OCI-LY1 (cell line): ENCODE results near the gene APOC3.

Experiments used
- H2AFZ ChIP-seq: fragments of 200-600 bp; sonication (generic), shearing (Covaris generic); 2 replicates; pipeline ENCODE4 v1.6.0; 2014; ENCODE audit warnings: antibody characterized with exemption, mild to moderate bottlenecking, low read length
- H3F3A ChIP-seq: fragments of 200-600 bp; sonication (generic), shearing (Covaris generic); 2 replicates; pipeline ENCODE4 v1.6.0; 2014; ENCODE audit warnings: mild to moderate bottlenecking, antibody characterized with exemption, low read length, moderate library complexity; ENCODE audit not compliant: insufficient read depth
- H3K27ac ChIP-seq: fragments of 200-600 bp; sonication (generic); 2 replicates; pipeline ENCODE4 v1.5.1; 2014; ENCODE audit warnings: low read length, mixed run types, mild to moderate bottlenecking, low read depth; ENCODE audit not compliant: poor library complexity, severe bottlenecking
- H3K27me3 ChIP-seq: fragments of 200-600 bp; sonication (generic); 2 replicates; pipeline ENCODE4 v1.6.0; 2014; ENCODE audit warnings: antibody characterized with exemption, mild to moderate bottlenecking, low read length, moderate library complexity; ENCODE audit not compliant: insufficient read depth
- H3K36me3 ChIP-seq: fragments of 200-600 bp; sonication (generic); 2 replicates; pipeline ENCODE4 v1.6.1; 2014; ENCODE audit warnings: mild to moderate bottlenecking, antibody characterized with exemption, low read length, moderate library complexity, mixed read lengths; ENCODE audit not compliant: insufficient read depth
- H3K4me1 ChIP-seq: fragments of 200-600 bp; sonication (generic); 2 replicates; pipeline ENCODE4 v1.5.1; 2014; ENCODE audit warnings: mild to moderate bottlenecking, low read length, moderate library complexity; ENCODE audit not compliant: insufficient read depth, severe bottlenecking
- H3K4me2 ChIP-seq: fragments of 200-600 bp; sonication (generic), shearing (Covaris generic); 2 replicates; pipeline ENCODE4 v1.6.1; 2014; ENCODE audit warnings: low read length
- H3K4me3 ChIP-seq: fragments of 200-600 bp; sonication (generic); 2 replicates; pipeline ENCODE4 v1.5.1; 2014; ENCODE audit warnings: low read length, low read depth, mild to moderate bottlenecking, mixed read lengths; ENCODE audit not compliant: poor library complexity, severe bottlenecking
- H3K79me2 ChIP-seq: fragments of 200-600 bp; shearing (Covaris generic); 2 replicates; pipeline ENCODE4 v1.6.1; 2016; ENCODE audit warnings: mixed run types, low read length, mixed read lengths; ENCODE audit not compliant: insufficient read depth
- H3K9ac ChIP-seq: fragments of 200-600 bp; sonication (generic), shearing (Covaris generic); 2 replicates; pipeline ENCODE4 v1.6.1; 2014; ENCODE audit warnings: mild to moderate bottlenecking, low read length, mixed read lengths
- H3K9me2 ChIP-seq: fragments of 200-600 bp; sonication (generic), shearing (Covaris generic); 2 replicates; pipeline ENCODE4 v1.6.1; 2014; ENCODE audit warnings: low read depth, mild to moderate bottlenecking, low read length, mixed read lengths
- H3K9me3 ChIP-seq: fragments of 200-600 bp; shearing (Covaris generic); 2 replicates; pipeline ENCODE4 v1.6.1; 2014; ENCODE audit warnings: low read length, mixed read lengths
- H4K20me1 ChIP-seq: fragments of 200-600 bp; sonication (generic), shearing (Covaris generic); 2 replicates; pipeline ENCODE4 v1.6.0; 2016; ENCODE audit warnings: mild to moderate bottlenecking, low read length; ENCODE audit not compliant: insufficient read depth
- EZH2 ChIP-seq: fragments of 200-600 bp; sonication (generic), shearing (Covaris generic); IDR thresholded peaks from 2 replicates; pipeline ENCODE4 v1.8.0; 2017; ENCODE audit warnings: borderline replicate concordance, mixed run types, mild to moderate bottlenecking, antibody characterized with exemption, low read length, moderate library complexity, mixed read lengths
- TF ChIP-seq, protein P1 (sequence below): fragments of 200-600 bp; sonication (generic), shearing (Covaris generic); IDR thresholded peaks from 2 replicates; pipeline ENCODE4 v1.5.1; 2017; ENCODE audit warnings: mild to moderate bottlenecking, antibody characterized with exemption, low read length, moderate library complexity, mixed read lengths

Gene APOC3

DNA sequence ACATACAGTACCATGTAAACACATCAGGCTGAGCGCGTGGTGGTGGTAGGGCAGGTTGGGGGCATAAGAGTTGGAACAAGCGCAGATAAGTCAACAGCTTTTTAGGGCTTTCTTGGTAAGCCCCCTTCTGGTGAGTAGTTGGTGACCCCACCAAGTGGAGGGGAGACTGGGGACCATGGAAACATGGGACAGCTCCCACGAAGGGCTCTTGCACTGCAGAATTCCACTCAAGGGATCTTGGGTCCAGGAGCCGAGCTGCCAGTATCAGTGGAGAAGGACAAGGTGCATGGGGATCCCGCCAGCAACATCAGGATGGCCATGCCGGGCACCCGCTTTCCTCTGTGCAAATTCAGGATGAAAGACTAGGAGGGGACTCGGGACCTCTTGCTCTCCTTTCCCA lies 14.0 kb downstream of the APOC3 start:
- peaks cover 52% of the 10 kb centered on the region for H3K36me3 ChIP-seq
- no peaks in the 10 kb centered on the region for H3K4me1 ChIP-seq

DNA sequence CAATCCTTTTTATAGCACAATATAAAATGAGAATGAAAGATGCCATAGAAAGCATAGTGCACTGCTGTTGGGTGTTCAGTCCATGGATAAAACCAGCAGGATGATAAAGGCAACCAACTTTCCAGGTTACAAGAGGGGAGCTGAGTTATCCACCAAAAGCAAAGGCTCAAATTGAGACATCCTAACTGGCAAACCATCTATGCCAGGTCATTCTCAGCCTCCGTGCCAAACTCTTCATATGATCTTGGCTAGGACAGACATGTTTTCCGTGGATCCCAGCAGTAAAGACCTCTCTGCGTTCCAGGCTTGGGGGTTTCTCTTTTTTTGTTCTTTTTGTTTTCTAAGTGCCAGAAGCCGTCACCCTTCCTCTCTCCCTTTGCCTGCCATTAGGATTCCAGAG lies 15.0 kb downstream of the APOC3 start:
- H3K4me2 ChIP-seq: no peak overlapping the region
- no peak overlapping the region for H3K9ac ChIP-seq
- no peaks in the 10 kb centered on the region for H3K9me2 ChIP-seq
- no peaks in the 10 kb centered on the region for H3K27me3 ChIP-seq
- H3K36me3 ChIP-seq: peaks cover 62% of the 10 kb centered on the region
- TF ChIP-seq EZH2: no peak
- TF ChIP-seq, protein P1, sequence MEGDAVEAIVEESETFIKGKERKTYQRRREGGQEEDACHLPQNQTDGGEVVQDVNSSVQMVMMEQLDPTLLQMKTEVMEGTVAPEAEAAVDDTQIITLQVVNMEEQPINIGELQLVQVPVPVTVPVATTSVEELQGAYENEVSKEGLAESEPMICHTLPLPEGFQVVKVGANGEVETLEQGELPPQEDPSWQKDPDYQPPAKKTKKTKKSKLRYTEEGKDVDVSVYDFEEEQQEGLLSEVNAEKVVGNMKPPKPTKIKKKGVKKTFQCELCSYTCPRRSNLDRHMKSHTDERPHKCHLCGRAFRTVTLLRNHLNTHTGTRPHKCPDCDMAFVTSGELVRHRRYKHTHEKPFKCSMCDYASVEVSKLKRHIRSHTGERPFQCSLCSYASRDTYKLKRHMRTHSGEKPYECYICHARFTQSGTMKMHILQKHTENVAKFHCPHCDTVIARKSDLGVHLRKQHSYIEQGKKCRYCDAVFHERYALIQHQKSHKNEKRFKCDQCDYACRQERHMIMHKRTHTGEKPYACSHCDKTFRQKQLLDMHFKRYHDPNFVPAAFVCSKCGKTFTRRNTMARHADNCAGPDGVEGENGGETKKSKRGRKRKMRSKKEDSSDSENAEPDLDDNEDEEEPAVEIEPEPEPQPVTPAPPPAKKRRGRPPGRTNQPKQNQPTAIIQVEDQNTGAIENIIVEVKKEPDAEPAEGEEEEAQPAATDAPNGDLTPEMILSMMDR: no peak
- no peak overlapping the region for H3K4me3 ChIP-seq
- H3K4me1 ChIP-seq: no peaks in the 10 kb centered on the region
- no peaks in the 10 kb centered on the region for H3K9me3 ChIP-seq
- no peak overlapping the region for H3K27ac ChIP-seq
- H3K79me2 ChIP-seq: no peaks in the 10 kb centered on the region
- H4K20me1 ChIP-seq: no peaks in the 10 kb centered on the region
- no peaks in the 10 kb centered on the region for H3F3A ChIP-seq
- no peak overlapping the region for H2AFZ ChIP-seq

More for the DNA sequence above, 14.0 kb downstream of the APOC3 start:
- Histone ChIP-seq H3K27ac (no peak overlapping the region), H4K20me1 (no peaks in the 10 kb centered on the region), H3F3A (no peaks in the 10 kb centered on the region), H3K9ac (no peak overlapping the region), H3K9me2 (no peaks in the 10 kb centered on the region), H3K4me3 (no peak overlapping the region), H3K27me3 (no peaks in the 10 kb centered on the region), H3K4me2 (no peak overlapping the region), H3K9me3 (no peaks in the 10 kb centered on the region), H2AFZ (no peak overlapping the region), H3K79me2 (no peaks in the 10 kb centered on the region)
- TF ChIP-seq, protein P1: no peak
- TF ChIP-seq EZH2: no peak

GRCh38 chr11:116847612-116848011 lies 17.9 kb downstream of the APOC3 start:
- Histone ChIP-seq H3K36me3 (peaks cover 70% of the 10 kb centered on the region), H4K20me1 (no peaks in the 10 kb centered on the region), H3K9me2 (no peaks in the 10 kb centered on the region)

More at GRCh38 chr11:116847612-116848011, 17.9 kb downstream of the APOC3 start:
- H3K79me2 ChIP-seq: no peaks in the 10 kb centered on the region
- H3K9ac ChIP-seq: no peak overlapping the region
- no peaks in the 10 kb centered on the region for H3K9me3 ChIP-seq
- H3K4me3 ChIP-seq: no peak overlapping the region
- H2AFZ ChIP-seq: no peak overlapping the region
- no peak overlapping the region for H3K4me2 ChIP-seq
- H3K27me3 ChIP-seq: no peaks in the 10 kb centered on the region
- TF ChIP-seq EZH2: no peak
- TF ChIP-seq, protein P1: no peak
- no peaks in the 10 kb centered on the region for H3F3A ChIP-seq
- H3K27ac ChIP-seq: no peak overlapping the region
- peaks cover 11% of the 10 kb centered on the region for H3K4me1 ChIP-seq
